HTR-8/SVneo (cell line): ENCODE results near the gene KCTD13.
"Not testable (repeated sequence)": the region's sequence is repeated elsewhere in the genome, so short reads cannot be mapped to it uniquely, and the experiment has no call there.

Experiments used
- DNase-seq: peaks from one replicate; pipeline ENCODE4 v3.0.0; 2011; ENCODE audit warnings: low spot score, mixed read lengths; ENCODE audit not compliant: insufficient read length
- FAIRE-seq: peaks from 2 replicates; lab custom pipeline; 2011; peaks lifted over from hg19 to GRCh38; lab: Jason Lieb, UNC

Gene KCTD13

GRCh38 chr16:29925781-29926710 is at the start of gene KCTD13:
Gene KCTD13, minus strand, starts transcription at chr16:29926226. Its CDS starts 193 bp downstream, at chr16:29926033.
- DNase-seq, result peak; percentile 96
- peak; percentile 70 for FAIRE-seq

GRCh38 chr16:29975134-29975538 is 49.1 kb upstream of the KCTD13 start:
- DNase-seq (no peak), FAIRE-seq (no peak)

GRCh38 chr16:29974291-29975133 is 48.5 kb upstream of the KCTD13 start:
- DNase-seq, result peak; percentile 17
- no peak for FAIRE-seq

GRCh38 chr16:29973384-29974246 is 47.6 kb upstream of the KCTD13 start, which contains the start of gene TAOK2:
Gene TAOK2, plus strand, starts transcription at chr16:29973868. Its CDS starts 3,905 bp downstream, at chr16:29977773.
- peak; percentile 62 for FAIRE-seq
- DNase-seq, result peak; percentile 98

GRCh38 chr16:29972992-29973383 is 47.0 kb upstream of the KCTD13 start:
- DNase-seq (no peak), FAIRE-seq (no peak)

- DNase-seq (no peak), FAIRE-seq (no peak)
Observed at GRCh38 chr16:29972500-29972899, 46.5 kb upstream of the KCTD13 start.

GRCh38 chr16:29971304-29971703 is 45.3 kb upstream of the KCTD13 start:
- DNase-seq, result no peak
- no peak for FAIRE-seq

- DNase-seq, result no peak
- no peak for FAIRE-seq
Observed at GRCh38 chr16:29968205-29968604, 42.2 kb upstream of the KCTD13 start.

- DNase-seq (no peak), FAIRE-seq (no peak)
Observed at GRCh38 chr16:29963021-29963743, 37.2 kb upstream of the KCTD13 start.

GRCh38 chr16:29962344-29962994 is 36.4 kb upstream of the KCTD13 start:
- DNase-seq (no peak), FAIRE-seq (no peak)

GRCh38 chr16:29961479-29962343 is 35.7 kb upstream of the KCTD13 start, which contains the start of gene TMEM219:
Gene TMEM219, plus strand, starts transcription at chr16:29962079. Its CDS starts 1,065 bp downstream, at chr16:29963144.
- FAIRE-seq, result peak; percentile 44
- DNase-seq, result peak; percentile 96

GRCh38 chr16:29961127-29961478 is 35.1 kb upstream of the KCTD13 start:
- no peak for DNase-seq
- FAIRE-seq, result no peak

- not testable (repeated sequence) for DNase-seq, FAIRE-seq
Observed at GRCh38 chr16:29959821-29960220, 33.8 kb upstream of the KCTD13 start.

- DNase-seq (no peak), FAIRE-seq (no peak)
Observed at GRCh38 chr16:29959293-29959692, 33.3 kb upstream of the KCTD13 start.

- DNase-seq (no peak), FAIRE-seq (no peak)
Observed at GRCh38 chr16:29958756-29959155, 32.7 kb upstream of the KCTD13 start.

- DNase-seq (no peak), FAIRE-seq (no peak)
Observed at GRCh38 chr16:29951625-29952365, 25.8 kb upstream of the KCTD13 start.

- no peak for DNase-seq
- no peak for FAIRE-seq
Observed at GRCh38 chr16:29950806-29951461, 24.9 kb upstream of the KCTD13 start.
